Neural crest cell (in vitro differentiated cells): ENCODE measurements around the gene DDB1. TPM values are rescaled to one million over a fixed set of nuclear protein-coding genes. Genes with fewer than 3 reads are reported as not detected.

Experiments
- DNase-seq: peaks from one replicate; pipeline ENCODE4 v3.0.0; 2021; ENCODE audit warnings: low read depth, mixed read lengths, low spot score
- H3K27ac Mint-ChIP-seq: one replicate; pipeline ENCODE4 v1.8.0; 2021; ENCODE audit warnings: mild to moderate bottlenecking, mixed read lengths; ENCODE audit not compliant: unreplicated experiment
- H3K27me3 Mint-ChIP-seq: 2 replicates; pipeline ENCODE4 v1.8.0; 2021; ENCODE audit warnings: low read depth, mild to moderate bottlenecking, mixed read lengths
- H3K36me3 Mint-ChIP-seq: 2 replicates; pipeline ENCODE4 v1.8.0; 2021; ENCODE audit warnings: low read depth, mild to moderate bottlenecking, mixed read lengths
- H3K4me1 Mint-ChIP-seq: 2 replicates; pipeline ENCODE4 v1.8.0; 2021; ENCODE audit warnings: mixed read lengths
- H3K4me3 Mint-ChIP-seq: one replicate; pipeline ENCODE4 v1.8.0; 2021; ENCODE audit warnings: mild to moderate bottlenecking, mixed read lengths
- H3K9me3 Mint-ChIP-seq: 2 replicates; pipeline ENCODE4 v1.8.0; 2021; ENCODE audit warnings: mixed read lengths
- long read RNA-seq: library from polyadenylated mRNA; unstranded; transcript quantifications from one replicate; pipeline ENCODE4 v2.0.0, GENCODE V29; 2020
- total RNA-seq: library from RNA; stranded (reverse); gene quantifications from 2 replicates; pipeline ENCODE4 v1.2.1, GENCODE V29; 2021
- TF ChIP-seq, protein P1 (sequence below): fragments of 200-600 bp; sonication (generic); conservative IDR thresholded peaks from 2 replicates; pipeline ENCODE4 v1.5.0; 2021; ENCODE audit warnings: antibody characterized with exemption, mild to moderate bottlenecking

The DDB1 gene
- 315 and 329 TPM in 2 replicates for total RNA-seq
- long read RNA-seq, full-length matches to known transcripts = 53 of 112 reads
- long read RNA-seq, partial matches to known transcripts = 53 of 112 reads
- long read RNA-seq, other reads (novel, unspliced or antisense) = 6 of 112 reads

GRCh38 chr11:61332797-61333549, at the start of gene DDB1, which contains the start of gene TKFC:
Gene DDB1 (minus strand): TSS chr11:61333105. CDS start chr11:61332968, 137 bp downstream.
Gene TKFC (plus strand): TSS chr11:61333228. CDS start chr11:61334729, 1,501 bp downstream.
- Mint-ChIP-seq H3K27ac (peak within 1 kb of the TSS; percentile 97), H3K9me3 (no peaks in the 10 kb centered on the region), H3K4me1 (peaks cover 45% of the 10 kb centered on the region), H3K27me3 (no peaks in the 10 kb centered on the region), H3K4me3 (peak within 1 kb of the TSS; percentile 95), H3K36me3 (peaks cover 5% of the 10 kb centered on the region)
- DNase-seq = peak; percentile 96
- TF ChIP-seq, protein P1, sequence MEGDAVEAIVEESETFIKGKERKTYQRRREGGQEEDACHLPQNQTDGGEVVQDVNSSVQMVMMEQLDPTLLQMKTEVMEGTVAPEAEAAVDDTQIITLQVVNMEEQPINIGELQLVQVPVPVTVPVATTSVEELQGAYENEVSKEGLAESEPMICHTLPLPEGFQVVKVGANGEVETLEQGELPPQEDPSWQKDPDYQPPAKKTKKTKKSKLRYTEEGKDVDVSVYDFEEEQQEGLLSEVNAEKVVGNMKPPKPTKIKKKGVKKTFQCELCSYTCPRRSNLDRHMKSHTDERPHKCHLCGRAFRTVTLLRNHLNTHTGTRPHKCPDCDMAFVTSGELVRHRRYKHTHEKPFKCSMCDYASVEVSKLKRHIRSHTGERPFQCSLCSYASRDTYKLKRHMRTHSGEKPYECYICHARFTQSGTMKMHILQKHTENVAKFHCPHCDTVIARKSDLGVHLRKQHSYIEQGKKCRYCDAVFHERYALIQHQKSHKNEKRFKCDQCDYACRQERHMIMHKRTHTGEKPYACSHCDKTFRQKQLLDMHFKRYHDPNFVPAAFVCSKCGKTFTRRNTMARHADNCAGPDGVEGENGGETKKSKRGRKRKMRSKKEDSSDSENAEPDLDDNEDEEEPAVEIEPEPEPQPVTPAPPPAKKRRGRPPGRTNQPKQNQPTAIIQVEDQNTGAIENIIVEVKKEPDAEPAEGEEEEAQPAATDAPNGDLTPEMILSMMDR = no peak

DNA sequence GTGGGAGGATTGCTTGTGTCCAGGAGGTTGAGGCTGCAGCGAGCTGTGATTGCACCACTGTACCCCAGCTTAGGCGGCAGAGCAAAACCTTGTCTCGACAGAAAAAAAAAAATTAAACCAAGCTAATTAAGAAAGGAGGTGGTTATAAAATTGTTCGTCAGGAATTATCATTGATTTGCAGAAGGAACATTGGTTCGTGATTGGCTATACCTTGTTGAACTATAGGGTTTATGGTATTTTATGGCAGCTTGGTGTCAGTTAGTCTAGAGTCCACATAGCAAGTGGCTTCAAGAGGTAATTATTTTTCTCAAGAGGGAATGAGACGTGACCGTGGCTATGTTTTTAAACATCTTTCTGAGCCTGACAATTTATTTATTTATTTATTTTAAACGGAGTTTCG, 48.0 kb upstream of the DDB1 start:
- Mint-ChIP-seq H3K27ac (no peak overlapping the region), H3K4me3 (no peak overlapping the region), H3K27me3 (no peaks in the 10 kb centered on the region), H3K4me1 (peaks cover 9% of the 10 kb centered on the region), H3K9me3 (no peaks in the 10 kb centered on the region), H3K36me3 (peaks cover 15% of the 10 kb centered on the region)
- DNase-seq = no peak
- TF ChIP-seq, protein P1 = no peak

DNA sequence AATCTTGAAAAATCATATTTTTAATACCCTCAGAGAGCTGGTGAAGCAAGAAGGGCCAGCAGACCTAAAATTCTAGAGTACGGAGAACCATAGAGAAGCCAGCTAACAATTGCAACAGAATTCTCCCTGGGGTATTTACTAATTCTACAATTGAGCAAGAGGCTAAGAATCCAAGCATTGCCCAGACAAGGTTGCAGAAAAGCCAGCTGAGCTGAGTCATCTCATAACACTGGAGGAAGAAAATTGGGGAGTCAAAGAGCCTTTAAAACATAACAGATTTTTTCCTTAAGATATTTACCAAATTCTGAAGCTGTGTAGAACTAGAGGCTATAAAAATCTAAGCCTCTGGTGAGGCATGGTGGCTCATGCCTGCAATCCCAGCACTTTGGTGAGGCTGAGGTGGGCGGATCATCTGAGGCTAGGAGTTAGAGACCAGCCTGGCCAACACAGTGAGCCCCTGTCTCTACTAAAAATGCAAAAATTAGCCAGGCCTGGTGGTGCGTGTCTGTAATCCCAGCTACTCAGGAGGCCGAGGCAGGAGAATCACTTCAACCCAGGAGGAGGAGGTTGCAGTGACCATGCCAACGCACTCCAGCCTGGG, 45.9 kb upstream of the DDB1 start:
- Mint-ChIP-seq H3K4me1 (no peaks in the 10 kb centered on the region), H3K27ac (no peak overlapping the region), H3K36me3 (peaks cover 19% of the 10 kb centered on the region), H3K4me3 (no peak overlapping the region), H3K27me3 (no peaks in the 10 kb centered on the region), H3K9me3 (no peaks in the 10 kb centered on the region)
- DNase-seq = no peak
- TF ChIP-seq, protein P1 = no peak

DNA sequence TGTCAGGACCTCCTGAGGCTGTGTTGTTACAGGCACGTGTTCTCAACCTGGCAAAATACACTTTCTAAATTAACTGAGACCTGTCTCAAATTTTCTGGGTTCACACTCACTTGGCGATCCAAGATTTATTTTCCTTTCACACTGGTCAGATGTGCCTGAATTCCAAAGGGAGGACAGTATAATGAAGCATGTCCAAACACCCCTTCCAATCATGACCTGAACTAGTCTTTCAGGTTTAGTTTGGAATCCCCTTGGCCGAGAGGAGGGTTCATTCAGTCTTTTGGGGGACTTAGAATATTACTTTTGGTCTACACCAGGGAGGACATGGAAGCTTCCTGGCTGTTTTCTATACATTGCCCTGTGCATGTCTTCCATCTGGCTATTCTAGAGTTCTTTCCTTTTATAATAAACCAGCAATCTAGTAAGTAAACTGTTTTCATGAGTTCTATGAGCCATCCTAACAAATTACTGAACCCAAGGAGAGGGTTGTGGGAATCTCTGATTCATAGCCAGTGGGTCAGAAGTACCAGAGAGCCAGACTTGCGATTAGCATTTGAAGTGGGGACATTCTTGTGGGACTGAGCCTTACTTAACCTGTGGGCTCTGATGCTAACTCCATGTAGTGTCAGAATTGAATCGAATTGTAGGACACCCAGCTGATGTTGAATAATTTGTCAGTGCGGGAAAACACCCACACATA, 44.7 kb upstream of the DDB1 start:
- Mint-ChIP-seq H3K4me1 (no peaks in the 10 kb centered on the region), H3K27ac (no peak overlapping the region), H3K4me3 (no peak overlapping the region), H3K9me3 (peaks cover 2% of the 10 kb centered on the region), H3K27me3 (no peaks in the 10 kb centered on the region), H3K36me3 (peaks cover 26% of the 10 kb centered on the region)
- DNase-seq = no peak
- TF ChIP-seq, protein P1 = no peak

DNA sequence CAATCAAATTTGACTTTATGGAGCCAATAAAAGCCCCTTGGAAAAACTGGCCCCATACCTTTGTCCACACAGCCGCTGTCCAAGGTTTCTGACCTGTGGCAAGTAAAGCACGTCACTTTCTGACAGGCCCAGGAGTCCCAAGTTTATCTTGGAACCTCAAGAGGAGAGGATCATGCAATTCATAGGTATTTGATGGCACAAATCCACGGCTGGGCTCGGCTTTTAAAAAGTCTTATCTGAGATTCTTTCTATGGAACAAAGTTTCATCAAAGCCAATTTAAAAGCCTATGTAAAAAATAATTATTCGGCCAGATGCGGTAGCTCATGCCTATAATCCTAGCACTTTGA, 42.8 kb upstream of the DDB1 start:
- peaks cover 6% of the 10 kb centered on the region for H3K9me3 Mint-ChIP-seq
- TF ChIP-seq, protein P1 = no peak
- no peaks in the 10 kb centered on the region for H3K4me1 Mint-ChIP-seq
- no peak overlapping the region for H3K4me3 Mint-ChIP-seq
- peaks cover 40% of the 10 kb centered on the region for H3K36me3 Mint-ChIP-seq
- no peaks in the 10 kb centered on the region for H3K27me3 Mint-ChIP-seq
- H3K27ac Mint-ChIP-seq = no peak overlapping the region
- DNase-seq = no peak
